Gastrocnemius medialis (tissue), 4 donors: ENCODE data around the gene WNT3. TPM values are rescaled to one million over a fixed set of nuclear protein-coding genes. Genes with fewer than 3 reads are reported as not detected.

Experiments used
- ATAC-seq, 2 donors: fragments of 150-250 bp; one replicate each; pipeline ENCODE4 v1.9.1; 2016
- DNase-seq, 2 donors: peaks; one replicate each; pipeline ENCODE4 v3.0.0-alpha.2; 2019
- H3K27ac ChIP-seq, 4 donors: fragments of 200-600 bp; sonication (generic); 1 replicate in 1 of 4; 2 replicates in 3 of 4; pipeline ENCODE4 v1.5.1; 2016 to 2018; ENCODE audit warnings: mild to moderate bottlenecking in 2 of 4, moderate library complexity in 1 of 4
- H3K27me3 ChIP-seq, 3 donors: fragments of 200-600 bp; sonication (generic) in 2 of 3; 1 replicate in 1 of 3; 2 replicates in 2 of 3; pipeline versions ENCODE4 v1.5.1 to v1.6.0; 2016 to 2019; ENCODE audit warnings: mild to moderate bottlenecking in 1 of 3, moderate library complexity in 1 of 3
- H3K36me3 ChIP-seq, 2 donors: fragments of 200-600 bp; sonication (generic) in 1 of 2; one replicate each; pipeline ENCODE4 v1.5.1; 2017 to 2018
- H3K4me1 ChIP-seq, 2 donors: fragments of 200-600 bp; sonication (generic) in 1 of 2; one replicate each; pipeline ENCODE4 v1.5.1; 2016 to 2017; ENCODE audit warnings: mild to moderate bottlenecking in 2 of 2
- H3K4me3 ChIP-seq, 4 donors: fragments of 200-600 bp; sonication (generic) in 3 of 4; 1 replicate in 1 of 4; 2 replicates in 3 of 4; pipeline ENCODE4 v1.5.1; 2016 to 2019; ENCODE audit warnings: mild to moderate bottlenecking in 2 of 4
- H3K9me3 ChIP-seq, 3 donors: fragments of 200-600 bp; sonication (generic) in 2 of 3; 1 replicate in 1 of 3; 2 replicates in 2 of 3; pipeline ENCODE4 v1.5.1; 2016 to 2019
- POLR2A ChIP-seq, 2 donors: fragments of 450-650 bp; IDR thresholded peaks; one replicate each; pipeline ENCODE4 v1.6.1; 2017; ENCODE audit warnings: antibody characterized with exemption in 2 of 2, mild to moderate bottlenecking in 2 of 2, moderate library complexity in 2 of 2
- in situ Hi-C, 4 donors: fragments of 200-750 bp; cut with MboI; loops; one replicate each; pipeline versions ENCODE4 v1.15.0 to v1.8.0; 2017; ENCODE audit warnings: low sequenced_read_pairs in 4 of 4
- intact Hi-C: fragments of 100-400 bp; cut with DNase I; formaldehyde crosslinking; loops from one replicate; pipeline ENCODE4 v1.15.1; 2023; ENCODE audit warnings: low total_unique reads
- total RNA-seq, 4 donors: library from RNA; depleted of rRNA; stranded (reverse); fragments of >200 nt; gene quantifications; one replicate each; pipeline versions ENCODE4 v1.1.0 to v1.2.3, GENCODE V29; 2016
- TF ChIP-seq, protein P1 (sequence below), 5 experiments: fragments of 450-650 bp in 3 of 5; fragments of 200-600 bp in 2 of 5; sonication (generic) in 2 of 5; IDR thresholded peaks in 4 of 5; conservative IDR thresholded peaks in 1 of 5; 1 replicate in 4 of 5; 2 replicates in 1 of 5; pipeline ENCODE4 v1.5.1; 2016 to 2019; ENCODE audit warnings: antibody characterized with exemption in 5 of 5, mild to moderate bottlenecking in 3 of 5, moderate library complexity in 3 of 5

WNT3 gene
- total RNA-seq, 4 donors from 2014 or later: 0.19 TPM; not detected in 3

DNA sequence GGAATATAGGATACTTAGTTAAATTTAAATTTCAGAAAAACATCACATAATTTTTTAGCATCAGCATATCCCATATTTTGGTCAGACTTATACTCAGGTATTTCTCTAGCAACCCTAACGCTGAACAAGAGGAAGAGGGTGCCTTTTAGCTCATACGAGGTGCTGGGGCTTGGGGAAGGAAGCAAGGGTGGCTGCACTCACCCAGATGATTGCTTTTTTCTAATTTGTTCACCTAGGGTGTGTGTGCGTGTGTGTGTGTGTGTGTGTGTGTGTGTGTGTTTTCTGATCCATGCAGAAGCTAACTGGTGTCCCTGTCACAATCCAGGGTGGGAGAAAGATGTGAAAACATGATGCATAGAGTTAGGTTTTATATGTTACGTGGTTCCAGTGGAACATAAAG lies 81.2 kb downstream of the WNT3 start:
- H3K4me1 ChIP-seq: no peaks in the 10 kb centered on the region
- in situ Hi-C loops (no loop called here), intact Hi-C loops (no loop called here)
- H3K9me3 ChIP-seq: no peaks in the 10 kb centered on the region
- H3K36me3 ChIP-seq: peaks cover 0 to 30% of the 10 kb centered on the region in 2 donors
- no peak for ATAC-seq
- H3K27me3 ChIP-seq: no peaks in the 10 kb centered on the region
- H3K4me3 ChIP-seq: no peak overlapping the region
- no peak for DNase-seq
- TF ChIP-seq POLR2A (IDR thresholded peaks at IDR 0.05): no peak
- TF ChIP-seq, protein P1, sequence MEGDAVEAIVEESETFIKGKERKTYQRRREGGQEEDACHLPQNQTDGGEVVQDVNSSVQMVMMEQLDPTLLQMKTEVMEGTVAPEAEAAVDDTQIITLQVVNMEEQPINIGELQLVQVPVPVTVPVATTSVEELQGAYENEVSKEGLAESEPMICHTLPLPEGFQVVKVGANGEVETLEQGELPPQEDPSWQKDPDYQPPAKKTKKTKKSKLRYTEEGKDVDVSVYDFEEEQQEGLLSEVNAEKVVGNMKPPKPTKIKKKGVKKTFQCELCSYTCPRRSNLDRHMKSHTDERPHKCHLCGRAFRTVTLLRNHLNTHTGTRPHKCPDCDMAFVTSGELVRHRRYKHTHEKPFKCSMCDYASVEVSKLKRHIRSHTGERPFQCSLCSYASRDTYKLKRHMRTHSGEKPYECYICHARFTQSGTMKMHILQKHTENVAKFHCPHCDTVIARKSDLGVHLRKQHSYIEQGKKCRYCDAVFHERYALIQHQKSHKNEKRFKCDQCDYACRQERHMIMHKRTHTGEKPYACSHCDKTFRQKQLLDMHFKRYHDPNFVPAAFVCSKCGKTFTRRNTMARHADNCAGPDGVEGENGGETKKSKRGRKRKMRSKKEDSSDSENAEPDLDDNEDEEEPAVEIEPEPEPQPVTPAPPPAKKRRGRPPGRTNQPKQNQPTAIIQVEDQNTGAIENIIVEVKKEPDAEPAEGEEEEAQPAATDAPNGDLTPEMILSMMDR (IDR thresholded peaks at IDR 0.05 in 4 of 5, conservative IDR thresholded peaks at IDR 0.05 in 1 of 5): no peak
- H3K27ac ChIP-seq: no peak overlapping the region

DNA sequence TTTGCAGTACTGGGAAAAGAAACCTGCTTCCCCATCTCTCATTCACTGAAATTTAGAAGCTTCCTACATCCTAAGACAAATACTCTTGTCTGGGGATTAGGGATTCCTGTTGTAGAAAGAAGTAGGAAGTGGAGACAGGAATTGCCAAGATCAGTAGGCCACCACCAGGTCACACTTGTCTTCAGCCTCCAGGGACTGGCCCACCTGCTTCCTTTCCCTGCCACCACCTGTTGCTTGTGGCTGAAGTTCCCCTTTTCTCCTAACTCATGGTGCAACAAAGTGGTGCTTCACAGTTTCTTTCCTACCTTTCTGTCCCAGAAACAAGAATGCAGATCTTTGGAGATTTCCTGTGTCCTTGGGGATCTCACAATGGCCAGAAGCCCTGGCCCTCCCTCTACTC lies 82.4 kb downstream of the WNT3 start:
- intact Hi-C loops (no loop called here), in situ Hi-C loops (no loop called here)
- no peak for DNase-seq
- ATAC-seq: no peak
- H3K9me3 ChIP-seq: no peaks in the 10 kb centered on the region
- H3K27me3 ChIP-seq: no peaks in the 10 kb centered on the region
- TF ChIP-seq POLR2A (IDR thresholded peaks at IDR 0.05): no peak
- TF ChIP-seq, protein P1 (IDR thresholded peaks at IDR 0.05 in 4 of 5, conservative IDR thresholded peaks at IDR 0.05 in 1 of 5): no peak
- no peak overlapping the region for H3K4me3 ChIP-seq
- peaks cover 0 to 30% of the 10 kb centered on the region in 2 donors for H3K36me3 ChIP-seq
- H3K27ac ChIP-seq: no peak overlapping the region
- no peaks in the 10 kb centered on the region for H3K4me1 ChIP-seq

DNA sequence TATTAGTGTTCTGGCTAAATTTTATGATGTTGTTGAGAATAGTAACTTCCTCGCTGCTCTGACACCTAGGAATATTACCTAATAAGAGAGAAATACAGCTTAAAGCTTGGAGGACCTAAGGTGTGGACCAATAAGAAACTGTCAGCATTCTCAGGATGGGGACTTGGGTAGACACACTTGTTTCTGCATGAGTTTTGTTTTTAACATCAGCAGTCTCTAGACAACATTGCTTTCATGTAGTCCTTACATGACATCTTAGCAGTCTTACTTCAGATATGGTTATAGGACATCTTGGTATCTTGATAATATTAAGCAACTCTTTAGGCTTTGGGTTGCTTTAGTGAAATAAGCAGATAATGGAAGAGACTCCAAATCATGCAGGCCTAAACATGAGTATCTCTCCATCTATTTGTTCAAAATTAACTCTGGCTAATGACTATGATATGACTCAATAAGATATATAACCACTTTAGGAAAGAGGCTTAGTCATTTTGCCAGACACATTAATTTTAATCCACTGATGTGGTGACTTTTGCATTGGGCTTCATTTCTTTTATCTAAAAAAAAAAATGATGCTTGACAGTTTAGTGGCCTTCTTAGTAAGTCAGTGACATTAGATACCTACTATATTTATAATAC lies 84.5 kb downstream of the WNT3 start:
- no peak for ATAC-seq
- TF ChIP-seq, protein P1 (IDR thresholded peaks at IDR 0.05 in 4 of 5, conservative IDR thresholded peaks at IDR 0.05 in 1 of 5): no peak
- Histone ChIP-seq H3K4me3 (no peak overlapping the region), H3K36me3 (peaks cover 0 to 25% of the 10 kb centered on the region in 2 donors), H3K27me3 (no peaks in the 10 kb centered on the region), H3K4me1 (no peaks in the 10 kb centered on the region), H3K9me3 (no peaks in the 10 kb centered on the region), H3K27ac (no peak overlapping the region)
- intact Hi-C loops: no loop called here
- in situ Hi-C loops: no loop called here
- DNase-seq: no peak

DNA sequence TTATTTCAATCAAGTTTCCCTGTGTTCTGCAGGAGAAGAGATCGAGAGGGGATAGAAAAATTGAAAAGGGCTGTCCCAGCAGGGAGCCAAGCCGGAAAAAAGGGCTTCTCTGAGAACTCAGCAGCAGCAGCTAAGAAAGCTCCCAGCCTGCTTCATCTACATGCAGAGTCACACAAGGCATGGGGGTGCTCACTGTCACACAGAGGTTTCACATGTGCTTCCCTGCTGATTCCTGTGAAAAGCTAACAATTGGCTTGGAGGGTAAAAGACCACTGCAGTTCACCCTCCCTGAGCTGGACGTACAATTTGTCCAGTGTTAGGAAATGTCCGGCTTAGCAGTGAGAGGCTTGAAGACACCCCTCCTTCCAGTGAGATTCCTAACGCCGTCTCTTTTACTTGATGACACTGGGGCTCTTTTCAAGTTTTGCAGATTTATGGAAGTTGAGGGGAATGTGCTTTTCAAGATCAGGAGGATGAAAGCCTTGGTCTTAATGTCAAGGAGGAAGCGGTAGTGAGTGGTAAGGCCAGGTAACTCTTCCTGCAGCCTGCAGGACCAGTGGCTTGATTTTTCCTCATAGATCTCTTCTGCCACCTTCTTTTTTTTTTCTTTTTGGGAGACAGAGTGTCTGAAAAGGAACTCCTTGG lies 85.6 kb downstream of the WNT3 start:
- TF ChIP-seq, protein P1 (IDR thresholded peaks at IDR 0.05 in 4 of 5, conservative IDR thresholded peaks at IDR 0.05 in 1 of 5): no peak
- TF ChIP-seq POLR2A (IDR thresholded peaks at IDR 0.05): no peak
- H3K27me3 ChIP-seq: no peaks in the 10 kb centered on the region
- DNase-seq: no peak
- peaks cover 0 to 21% of the 10 kb centered on the region in 2 donors for H3K36me3 ChIP-seq
- H3K4me1 ChIP-seq: no peaks in the 10 kb centered on the region
- in situ Hi-C loops: no loop called here
- intact Hi-C loops: no loop called here
- no peak overlapping the region for H3K27ac ChIP-seq
- no peaks in the 10 kb centered on the region for H3K9me3 ChIP-seq
- ATAC-seq: no peak
- no peak overlapping the region for H3K4me3 ChIP-seq
